Epidermal melanocyte (primary cell): ENCODE measurements around the gene TUBB2A.
A peak's percentile ranks its signal among the peaks of the same experiment; 100 is the strongest.
"Not testable (repeated sequence)": the region's sequence is repeated elsewhere in the genome, so short reads cannot be mapped to it uniquely, and the experiment has no call there.

Source experiments
- DNase-seq: peaks from one replicate; pipeline ENCODE4 v3.0.0; 2011; ENCODE audit warnings: low spot score; ENCODE audit not compliant: insufficient read length

The TUBB2A gene

DNA sequence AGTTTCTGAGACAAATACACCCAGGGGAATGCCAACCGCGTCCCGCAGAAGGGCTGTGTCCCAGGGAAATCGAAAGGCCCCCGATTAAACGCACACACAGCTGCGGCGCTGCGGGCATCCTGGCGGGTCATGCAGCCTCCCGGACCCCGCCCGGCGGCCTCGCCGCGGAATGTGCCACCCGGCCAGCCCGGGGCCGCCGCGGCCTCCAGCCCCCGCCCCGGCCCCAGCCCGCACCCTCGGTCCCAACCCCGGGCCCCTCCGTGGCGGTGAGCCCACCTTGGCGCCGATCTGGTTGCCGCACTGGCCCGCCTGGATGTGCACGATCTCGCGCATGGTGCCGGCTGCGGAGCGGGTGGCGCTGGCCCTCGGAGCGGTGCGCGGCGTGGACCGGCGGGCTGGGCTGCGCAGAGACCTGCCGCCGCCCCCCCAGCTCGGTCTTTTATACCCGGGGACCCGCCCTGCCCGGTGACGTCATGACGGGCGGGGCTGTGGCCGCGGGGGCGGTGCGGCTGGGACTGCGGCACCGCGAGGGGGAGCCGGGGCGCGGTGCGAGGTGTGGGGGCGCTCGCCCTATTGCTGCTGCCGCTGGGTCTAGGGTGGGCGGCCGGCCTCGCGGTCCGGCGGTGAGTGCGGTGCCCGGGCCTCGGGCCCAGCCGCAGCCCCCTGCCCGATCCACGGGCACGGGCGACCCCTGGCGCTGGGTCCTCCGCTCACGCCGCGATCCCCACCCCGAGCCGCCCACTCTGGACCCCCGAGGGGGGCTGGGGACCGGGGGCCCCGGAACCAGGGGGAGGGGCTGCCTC is at the start of gene TUBB2A:
Gene TUBB2A (minus strand): TSS at position 414 of the 803 bp plus-strand sequence. CDS start 81 bp downstream, at position 333.
- DNase-seq, result peak; percentile 95

DNA sequence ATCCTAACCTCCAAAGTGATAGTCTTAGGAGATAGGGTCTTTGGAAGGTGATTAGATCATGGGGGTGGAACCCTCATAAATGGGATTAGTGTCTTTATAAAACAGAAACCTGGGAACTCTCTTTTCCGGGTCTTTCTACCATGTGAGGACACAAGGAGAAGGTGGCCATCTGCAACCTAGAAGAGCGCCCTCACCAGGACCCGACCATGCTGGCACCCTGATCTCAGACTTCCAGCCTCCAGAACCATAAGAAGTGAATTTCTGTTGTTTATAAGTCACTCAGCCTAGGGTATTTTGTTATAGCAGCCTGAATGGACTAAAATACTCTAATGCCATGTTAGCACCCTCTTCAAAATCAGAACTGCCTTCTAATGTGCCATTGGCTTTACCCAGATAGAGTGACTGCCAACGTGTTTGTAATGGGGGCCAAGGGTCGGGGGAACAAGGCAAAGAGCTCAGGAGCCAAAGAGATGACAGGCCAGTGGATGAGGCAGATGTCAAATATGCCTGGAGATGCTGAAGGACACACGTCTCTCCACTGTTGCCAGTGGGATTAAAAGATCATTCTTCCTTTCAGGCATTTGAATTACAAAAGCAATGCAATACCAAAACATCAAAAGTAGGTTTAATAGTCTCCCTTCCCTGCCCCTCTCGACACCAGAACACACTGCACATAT is 49.1 kb upstream of the TUBB2A start:
- DNase-seq, result no peak

DNA sequence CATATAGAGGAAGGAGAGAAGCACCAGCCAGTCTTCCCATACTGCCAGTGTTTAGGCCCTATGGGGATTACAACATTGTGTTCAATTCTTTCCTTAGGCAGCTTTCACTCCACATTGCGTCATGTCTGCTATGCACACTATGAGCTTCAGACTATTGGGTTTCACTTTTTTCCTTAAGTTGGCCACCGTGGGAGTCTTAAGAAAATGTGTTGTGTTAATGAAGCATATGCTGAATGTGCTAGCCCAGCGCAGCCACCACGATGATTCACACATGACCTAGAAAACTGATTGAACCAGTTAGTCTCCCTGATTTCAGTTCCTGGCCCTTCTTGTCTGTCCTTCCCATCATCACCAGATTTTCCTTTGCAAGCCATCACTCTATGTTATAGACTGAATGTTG is 48.6 kb upstream of the TUBB2A start:
- no peak for DNase-seq

DNA sequence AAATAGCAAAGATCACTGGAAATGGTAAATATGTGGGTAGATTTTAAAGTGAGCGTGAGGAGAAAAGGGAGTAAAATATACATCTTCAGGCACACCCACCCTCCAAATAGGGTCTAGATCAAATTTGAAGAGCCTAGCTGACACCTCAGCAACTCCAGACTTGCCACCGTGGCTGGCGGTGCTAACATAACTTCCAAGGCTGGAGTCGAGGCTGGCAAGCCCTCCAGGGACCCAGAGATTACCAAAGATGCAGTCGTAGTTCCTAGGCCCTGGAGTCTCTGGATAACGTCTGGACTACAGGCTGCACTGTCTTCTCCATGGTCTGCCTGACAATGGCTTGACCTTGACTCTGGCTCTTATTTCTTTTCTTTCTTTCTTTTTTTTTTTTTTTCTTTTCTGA is 47.6 kb upstream of the TUBB2A start:
- no peak for DNase-seq

DNA sequence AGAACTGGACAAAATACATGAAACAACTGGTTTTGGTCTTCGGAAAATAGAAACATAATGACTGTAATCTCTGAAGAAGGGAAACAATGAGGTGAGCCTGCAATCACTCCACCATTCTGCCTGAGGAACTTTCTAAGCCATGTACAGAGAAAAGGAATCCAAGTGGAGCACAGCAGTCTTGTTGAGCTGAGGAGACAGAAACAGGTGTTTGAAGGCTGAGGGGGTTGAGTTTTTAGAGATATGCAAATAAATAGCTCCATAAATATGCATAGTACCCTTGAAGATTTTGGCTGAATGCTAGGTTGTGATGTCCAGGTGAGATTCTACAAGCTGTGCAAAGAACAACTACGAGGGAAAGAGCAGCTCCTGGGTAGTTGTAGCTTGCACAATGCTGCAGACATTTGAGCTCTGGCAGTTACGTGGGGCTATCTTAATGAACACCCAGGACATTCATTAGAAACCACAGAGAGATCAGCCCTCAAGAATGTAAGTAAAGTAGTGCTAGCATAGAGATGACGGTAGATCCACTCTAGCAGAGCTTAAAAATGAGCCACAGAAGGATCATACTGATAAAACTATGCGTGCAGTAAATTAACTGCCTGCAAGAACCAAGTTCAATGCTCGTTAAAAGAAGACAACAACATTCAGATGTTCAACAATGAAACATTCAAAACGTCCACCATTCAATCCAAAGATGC is 45.8 kb upstream of the TUBB2A start:
- DNase-seq, result no peak

DNA sequence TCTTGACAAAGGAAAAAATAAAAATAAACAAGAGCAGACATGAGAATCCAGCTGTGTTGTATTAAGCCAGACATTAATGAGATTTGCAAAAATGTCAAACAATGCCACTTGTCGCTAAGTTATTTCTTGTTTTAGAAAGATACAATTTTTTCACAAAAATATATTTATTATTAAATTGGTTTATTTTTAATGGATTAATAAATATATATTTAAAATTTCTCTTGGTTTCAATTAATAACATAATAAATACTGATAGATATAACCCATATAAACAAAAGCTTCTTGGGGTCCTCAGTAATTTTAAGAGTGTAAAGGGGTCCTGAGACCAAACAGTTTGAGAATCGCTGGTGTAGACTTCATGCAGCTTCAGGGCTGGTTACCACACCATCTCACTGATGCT is 44.0 kb upstream of the TUBB2A start:
- no peak for DNase-seq

DNA sequence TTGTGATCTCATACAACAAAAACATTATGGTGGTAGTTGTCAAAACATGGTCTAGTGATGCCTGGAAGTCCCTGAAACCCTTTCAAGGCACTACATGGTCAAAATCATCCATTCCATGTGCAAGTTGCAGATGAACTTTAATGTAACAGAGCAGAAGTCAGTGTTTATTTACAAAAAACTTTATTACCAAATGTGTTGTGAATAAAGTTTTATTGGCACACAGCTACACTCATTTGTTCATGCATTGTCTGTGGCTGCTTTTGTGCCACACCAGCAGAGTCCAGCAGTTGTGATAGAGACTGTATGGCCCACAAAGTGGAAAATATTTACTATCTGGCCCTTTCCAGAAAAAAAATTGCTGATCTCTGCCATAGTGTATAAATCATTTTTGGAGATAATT is 43.3 kb upstream of the TUBB2A start:
- no peak for DNase-seq

DNA sequence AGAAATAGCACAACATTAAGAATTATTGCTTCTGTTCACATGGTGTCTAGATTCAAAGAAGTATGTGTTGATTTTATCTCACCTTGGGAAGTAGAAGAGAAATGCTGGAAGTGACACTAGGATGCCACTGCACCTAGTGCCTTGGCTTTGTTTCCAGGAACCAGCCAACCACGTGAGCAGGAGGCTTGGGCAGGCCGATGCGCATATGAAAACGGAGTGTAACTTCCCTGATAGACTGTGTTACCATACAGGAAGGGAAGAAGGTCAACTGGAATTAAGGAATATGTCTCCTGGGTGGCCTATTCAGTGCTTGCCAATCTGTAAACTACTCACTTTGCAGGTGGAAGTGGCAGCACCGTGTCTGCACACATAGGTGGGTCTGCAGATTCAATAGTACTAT is 42.0 kb upstream of the TUBB2A start:
- DNase-seq, result no peak

DNA sequence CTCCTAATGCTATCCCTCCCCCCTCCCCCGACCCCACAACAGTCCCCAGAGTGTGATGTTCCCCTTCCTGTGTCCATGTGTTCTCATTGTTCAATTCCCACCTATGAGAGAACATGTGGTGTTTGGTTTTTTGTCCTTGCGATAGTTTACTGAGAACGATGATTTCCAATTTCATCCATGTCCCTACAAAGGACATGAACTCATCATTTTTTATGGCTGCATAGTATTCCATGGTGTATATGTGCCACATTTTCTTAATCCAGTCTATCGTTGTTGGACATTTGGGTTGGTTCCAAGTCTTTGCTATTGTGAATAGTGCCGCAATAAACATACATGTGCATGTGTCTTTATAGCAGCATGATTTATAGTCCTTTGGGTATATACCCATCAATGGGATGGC is 40.4 kb upstream of the TUBB2A start:
- DNase-seq, result not testable (repeated sequence)

DNA sequence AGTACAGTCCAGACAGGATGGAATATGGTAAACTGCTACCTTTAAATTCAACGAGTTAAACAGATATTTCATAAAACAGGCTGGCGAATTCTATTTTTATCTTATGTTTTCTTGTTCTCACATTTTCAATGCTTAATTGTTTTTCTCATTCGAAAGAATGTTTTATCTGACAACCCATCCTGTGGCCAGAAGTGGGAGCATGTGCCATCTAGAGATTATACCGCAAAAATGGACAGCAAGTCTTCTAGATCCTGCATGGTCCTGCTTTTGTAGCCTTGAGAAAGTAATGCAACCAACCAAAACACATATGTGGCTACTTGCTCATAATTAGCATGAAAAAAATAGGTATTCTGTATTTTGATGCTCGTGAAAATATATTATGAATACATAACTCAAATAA is 39.4 kb upstream of the TUBB2A start:
- DNase-seq, result no peak

DNA sequence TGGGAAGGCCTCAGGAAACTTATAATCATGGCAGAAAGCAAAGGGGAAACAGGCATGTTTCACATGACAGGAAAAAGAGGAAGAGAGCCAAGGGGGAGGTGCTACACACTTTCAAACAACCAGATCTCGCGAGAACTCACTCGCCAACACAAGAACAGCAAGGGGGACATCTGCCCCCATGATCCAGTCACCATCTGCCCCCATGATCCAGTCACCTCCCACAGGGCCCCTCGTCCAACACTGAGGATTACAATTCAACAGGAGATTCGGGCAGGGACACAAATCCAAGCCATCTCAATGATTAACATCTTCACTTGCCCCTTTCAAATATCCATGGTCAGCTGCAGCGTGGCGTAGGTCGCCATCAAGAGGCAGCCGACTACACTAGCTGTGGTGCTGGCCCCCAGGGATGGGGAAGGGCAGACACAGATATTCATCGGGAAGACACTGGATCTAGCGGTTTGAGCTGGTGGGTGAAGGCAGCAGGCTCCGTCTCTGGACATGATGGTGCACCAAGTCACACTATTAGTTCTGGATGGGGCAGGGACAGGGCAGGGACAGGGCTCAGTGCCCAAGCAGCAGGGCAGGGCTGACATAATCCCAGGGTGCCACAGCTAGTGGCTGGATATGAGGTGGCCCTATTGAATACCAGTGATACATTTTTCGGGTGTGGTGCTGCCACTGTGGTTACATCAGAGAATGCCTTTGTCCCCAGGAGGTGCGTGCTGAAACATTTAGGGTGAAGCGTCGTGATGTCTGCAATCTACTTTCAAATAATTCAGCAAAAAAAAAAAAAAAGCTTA is 38.6 kb upstream of the TUBB2A start:
- no peak for DNase-seq

DNA sequence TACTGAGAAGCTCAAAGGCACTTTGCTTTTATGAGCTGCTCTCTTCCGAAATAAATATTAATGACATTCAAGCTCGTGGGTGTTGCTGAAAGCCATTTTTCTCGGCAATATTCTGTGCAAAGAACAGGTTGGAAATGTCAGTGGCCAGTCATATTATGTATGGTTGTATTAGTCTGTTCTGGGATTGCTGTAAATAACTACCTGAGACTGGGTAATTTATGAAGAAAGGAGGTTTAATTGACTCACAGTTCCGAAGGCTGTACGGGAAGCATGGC is 38.0 kb upstream of the TUBB2A start:
- no peak for DNase-seq

DNA sequence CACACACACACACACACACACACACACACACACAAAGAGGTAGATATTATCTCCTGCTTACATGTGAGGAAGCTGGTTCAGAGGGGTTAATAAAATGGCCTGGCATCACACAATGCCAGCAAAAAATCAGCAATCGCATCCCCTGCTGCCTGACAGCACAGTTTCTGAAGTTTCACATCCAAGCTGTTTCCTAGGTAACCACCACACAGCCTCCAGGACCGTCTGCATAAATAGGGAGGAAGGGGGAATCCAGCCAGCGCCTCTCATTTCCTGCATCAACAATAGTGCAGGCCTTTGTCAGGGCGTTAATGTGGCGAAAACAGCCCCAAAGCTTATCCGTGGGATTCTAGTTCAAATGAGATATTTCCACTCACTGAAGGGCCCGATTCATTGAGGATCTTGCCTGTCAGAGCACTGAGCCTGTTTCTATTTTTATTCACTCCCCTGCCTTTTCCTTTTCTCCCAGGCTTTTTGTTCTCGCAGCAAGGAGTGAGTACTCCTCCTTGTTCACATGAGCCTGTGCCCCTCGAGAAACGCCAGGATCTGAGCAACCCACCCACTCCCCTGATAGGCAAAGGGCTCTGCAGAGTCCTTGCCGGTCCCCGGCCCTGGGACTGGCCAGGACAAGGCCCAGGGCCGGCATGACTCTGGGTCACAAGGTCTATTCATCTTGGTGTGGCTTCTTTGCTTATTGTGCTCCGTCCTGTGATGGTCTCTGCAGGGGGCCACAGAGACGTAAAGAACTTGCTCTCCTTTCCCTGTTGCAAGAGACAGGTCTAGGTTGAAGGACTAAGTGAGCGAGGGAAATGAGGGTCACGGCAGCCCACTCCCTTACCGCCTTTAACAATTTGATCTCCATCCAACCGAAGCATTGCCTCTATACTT is 37.4 kb upstream of the TUBB2A start:
- peak; percentile 73 for DNase-seq

DNA sequence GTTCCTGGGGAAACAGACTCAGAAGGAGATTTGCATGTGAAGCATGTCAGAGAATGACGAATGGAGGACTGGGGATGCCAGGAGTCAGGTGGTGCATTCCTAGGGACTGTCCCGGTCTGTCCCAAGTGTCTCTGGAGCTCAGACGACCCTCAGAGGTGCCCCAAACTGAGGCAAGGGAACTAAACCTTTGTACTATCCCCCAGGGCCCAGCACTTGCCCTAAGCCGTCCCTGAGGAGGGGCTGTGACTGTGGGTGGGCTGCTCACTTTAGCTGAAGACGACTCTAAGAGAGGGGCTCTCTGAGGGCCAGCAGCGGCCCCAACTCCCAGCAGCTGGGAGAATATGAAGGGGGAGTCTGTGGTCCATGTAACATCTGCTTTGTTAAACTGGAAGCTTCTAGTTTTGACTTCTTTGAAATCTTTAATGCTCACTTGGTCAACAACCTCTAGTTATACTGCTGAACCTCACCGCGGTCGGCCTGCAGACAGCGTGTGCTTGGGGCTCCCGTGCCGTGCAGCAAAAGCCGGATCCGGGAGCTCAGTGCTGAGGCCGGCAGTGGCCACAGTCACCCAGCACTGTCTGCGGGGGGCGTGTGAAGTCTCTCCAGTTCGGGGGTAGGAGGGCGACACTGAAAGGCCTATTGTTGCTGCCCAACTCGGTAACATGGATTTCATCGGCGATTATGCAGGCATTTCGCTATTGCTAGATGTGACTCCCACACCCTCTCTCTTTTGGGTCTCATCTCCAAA is 35.9 kb upstream of the TUBB2A start:
- DNase-seq, result no peak

DNA sequence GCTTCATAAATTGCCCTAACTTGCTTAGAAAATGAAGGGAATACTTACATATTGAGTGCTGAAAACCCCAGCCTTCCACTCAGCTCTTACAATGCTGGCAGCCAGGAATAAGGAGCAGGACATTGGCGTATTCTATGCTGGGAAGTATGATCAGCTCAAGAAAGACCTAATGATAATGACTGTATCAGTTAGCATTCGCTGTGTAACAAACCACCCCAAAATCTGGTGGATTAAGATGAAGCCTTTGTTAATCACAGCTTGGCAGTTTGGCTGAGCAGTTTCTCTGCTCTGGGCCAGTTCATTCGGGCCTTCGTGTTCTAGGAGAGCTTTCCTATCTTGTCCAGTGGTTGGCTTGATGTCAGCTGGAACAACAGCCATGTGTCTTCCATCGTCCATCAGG is 33.4 kb upstream of the TUBB2A start:
- no peak for DNase-seq

DNA sequence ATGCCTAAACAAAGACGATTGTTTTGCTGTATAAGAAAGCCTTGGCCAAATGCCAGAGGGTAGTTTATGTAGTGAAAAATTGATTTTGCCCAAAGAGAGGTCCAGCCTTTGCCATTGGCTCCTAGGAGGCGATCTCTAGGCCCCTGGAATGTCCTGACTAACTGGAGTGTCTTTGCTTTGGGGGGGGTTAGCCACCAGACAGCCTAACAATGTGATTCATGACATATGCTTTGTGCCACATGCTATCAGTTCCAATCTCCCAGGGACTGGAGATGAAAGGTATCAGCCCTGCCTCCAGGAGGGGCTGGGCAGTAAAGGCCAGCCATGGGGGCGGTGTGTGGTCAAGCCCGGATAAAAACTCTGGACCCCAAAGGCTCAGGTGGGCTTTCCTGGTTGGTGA is 32.7 kb upstream of the TUBB2A start:
- no peak for DNase-seq

DNA sequence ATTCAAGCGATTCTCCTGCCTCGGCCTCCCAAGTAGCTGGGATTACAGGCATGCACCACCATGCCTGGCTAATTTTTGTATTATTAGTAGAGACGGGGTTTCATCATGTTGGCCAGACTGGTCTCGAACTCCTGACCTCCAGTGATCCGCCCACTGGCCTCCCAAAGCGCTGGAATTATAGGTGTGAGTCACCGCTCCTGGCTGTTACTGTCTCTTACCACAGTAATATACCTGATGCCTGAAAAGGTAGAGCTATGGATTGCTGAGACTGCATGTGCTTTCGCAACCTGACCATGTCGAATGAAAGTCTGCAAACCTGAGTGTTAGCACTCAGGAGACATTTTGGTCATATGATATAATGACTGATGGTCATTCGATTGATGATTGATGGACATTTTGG is 31.8 kb upstream of the TUBB2A start:
- DNase-seq, result not testable (repeated sequence)

DNA sequence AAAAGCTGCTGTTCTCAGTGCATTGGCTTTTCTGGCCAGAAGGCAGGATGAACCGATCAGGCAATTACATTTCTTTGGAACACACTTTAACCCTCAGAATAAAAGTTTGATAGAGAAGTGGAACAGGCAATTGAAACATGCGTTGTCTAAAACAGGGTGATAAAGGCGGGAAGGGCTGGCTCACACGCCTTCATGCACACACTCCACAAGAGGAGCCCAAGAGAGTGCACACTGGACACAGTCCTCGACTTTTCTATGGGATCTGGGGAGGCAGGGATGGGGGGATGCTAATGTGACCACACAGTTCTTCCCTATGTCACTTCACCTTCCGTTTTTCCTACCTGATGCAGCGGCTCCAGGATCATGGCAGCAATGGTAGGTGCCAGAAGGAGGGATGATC is 30.9 kb upstream of the TUBB2A start:
- DNase-seq, result no peak

DNA sequence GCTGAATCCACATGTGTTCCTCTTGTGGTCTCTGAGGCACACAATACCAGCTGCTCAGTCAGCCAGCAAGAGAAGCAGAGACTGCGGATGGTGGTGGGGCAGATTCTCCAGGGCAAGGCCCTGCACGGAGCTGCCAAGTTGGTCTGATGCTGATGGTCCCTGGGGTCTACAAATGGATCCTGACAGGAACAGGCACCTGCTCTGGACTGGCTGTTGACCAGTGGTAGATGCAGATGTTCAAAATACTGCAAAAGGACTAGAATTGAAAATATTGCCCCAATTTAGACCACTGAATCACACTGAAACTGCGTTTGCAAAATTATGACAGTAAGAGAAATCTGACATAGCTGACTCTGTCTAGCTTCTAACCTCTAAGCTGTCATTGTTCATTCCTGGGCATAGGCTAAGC is 29.6 kb upstream of the TUBB2A start:
- no peak for DNase-seq

DNA sequence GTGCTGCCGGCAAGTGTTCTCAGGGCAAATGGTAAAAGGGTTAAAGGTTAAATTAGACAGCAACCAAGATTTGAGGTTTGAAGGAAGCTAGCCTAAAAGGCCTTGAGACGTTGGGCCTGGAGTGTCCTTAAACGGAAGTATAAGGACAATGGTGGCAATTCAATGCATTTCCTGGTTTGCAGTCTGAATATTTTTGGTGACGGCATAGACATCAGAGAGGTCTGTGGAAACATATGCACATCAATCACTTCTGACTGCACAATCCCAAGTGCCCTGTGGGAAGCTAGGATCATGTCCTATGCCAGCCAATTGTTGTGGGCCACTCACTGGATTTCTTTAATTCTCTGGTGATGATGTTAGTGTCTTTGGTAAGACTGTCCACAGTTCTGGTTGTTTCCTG is 25.7 kb upstream of the TUBB2A start:
- DNase-seq, result no peak
